Dedifferentiated amniotic fluid mesenchymal stem cell (primary cell): ENCODE measurements around the gene RASGRP2.
A peak's percentile ranks its signal among the peaks of the same experiment; 100 is the strongest.

Source experiments
- DNase-seq: peaks from one replicate; pipeline ENCODE4 v3.0.0-alpha.2; 2016; ENCODE audit errors: extremely low spot score

Gene RASGRP2

DNA sequence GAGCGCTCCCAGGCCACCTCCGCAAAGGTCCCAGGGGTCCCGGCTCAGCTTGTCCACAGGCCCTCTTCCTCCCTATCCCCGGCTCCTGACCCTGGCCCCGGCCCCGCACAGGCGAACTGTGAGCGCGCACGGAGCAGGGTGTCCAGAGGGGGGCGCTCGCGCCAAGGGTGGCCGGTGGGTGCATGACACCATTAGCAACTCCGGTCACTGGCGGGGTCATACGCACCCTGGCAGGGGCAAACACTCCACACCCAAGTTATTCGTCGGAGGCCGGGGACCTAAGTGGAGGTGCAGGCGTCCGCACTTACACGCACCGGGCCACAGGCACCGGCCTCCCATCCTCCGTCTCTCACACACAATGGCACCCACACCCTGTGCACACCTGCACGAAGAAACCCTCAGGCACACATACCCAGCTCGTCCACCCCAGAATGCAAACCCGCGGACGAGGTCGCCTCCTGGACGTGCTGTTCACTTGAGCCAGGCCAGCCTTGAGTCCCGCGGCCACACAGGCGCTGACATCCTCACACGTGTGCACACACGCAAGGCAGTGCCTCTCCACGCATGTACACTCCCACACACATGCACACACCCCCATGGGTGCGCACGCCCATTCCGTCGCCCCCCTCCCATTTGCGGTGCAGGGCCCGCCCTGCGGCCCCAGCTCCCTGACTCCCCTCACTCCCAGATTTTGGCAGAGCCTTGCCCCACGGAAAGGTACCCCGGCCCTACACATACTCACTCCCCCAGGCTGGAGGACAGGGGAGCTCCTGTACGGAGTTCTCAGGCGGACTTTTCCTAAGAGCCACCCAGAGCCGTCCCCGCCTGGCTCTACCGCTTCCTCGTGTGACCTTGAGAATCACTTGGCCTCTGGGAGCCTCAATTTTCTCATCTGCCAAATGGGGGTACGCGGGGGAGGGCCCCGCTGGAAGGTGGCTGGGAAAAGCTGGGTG is at the start of gene RASGRP2:
TSS of gene RASGRP2 (minus strand) at position 552 of the 953 bp plus-strand sequence. CDS start 1,276 bp downstream, outside the sequence.
- DNase-seq, result no peak

DNA sequence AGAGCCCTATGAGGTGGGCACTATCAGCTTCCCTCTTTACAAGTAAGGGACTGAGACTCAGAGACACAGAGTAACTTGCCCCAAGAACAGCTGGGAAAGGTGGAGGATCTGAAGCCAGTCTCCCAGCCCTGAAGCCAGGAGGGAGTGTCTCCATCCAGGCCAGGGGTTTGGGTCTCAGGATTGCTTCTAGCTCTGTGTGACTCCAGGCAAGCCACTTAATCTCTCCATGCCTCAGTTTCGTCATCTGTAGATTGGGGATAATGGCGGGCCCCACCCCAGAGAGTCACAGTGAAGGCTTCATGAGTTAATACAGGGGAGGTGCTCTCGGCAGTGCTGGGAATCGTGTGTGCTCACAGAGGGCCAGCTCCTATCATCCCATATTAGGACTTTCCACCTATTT is 48.5 kb upstream of the RASGRP2 start:
- no peak for DNase-seq

- no peak for DNase-seq
Observed at GRCh38 chr11:64791781-64792291, 47.9 kb upstream of the RASGRP2 start.

DNA sequence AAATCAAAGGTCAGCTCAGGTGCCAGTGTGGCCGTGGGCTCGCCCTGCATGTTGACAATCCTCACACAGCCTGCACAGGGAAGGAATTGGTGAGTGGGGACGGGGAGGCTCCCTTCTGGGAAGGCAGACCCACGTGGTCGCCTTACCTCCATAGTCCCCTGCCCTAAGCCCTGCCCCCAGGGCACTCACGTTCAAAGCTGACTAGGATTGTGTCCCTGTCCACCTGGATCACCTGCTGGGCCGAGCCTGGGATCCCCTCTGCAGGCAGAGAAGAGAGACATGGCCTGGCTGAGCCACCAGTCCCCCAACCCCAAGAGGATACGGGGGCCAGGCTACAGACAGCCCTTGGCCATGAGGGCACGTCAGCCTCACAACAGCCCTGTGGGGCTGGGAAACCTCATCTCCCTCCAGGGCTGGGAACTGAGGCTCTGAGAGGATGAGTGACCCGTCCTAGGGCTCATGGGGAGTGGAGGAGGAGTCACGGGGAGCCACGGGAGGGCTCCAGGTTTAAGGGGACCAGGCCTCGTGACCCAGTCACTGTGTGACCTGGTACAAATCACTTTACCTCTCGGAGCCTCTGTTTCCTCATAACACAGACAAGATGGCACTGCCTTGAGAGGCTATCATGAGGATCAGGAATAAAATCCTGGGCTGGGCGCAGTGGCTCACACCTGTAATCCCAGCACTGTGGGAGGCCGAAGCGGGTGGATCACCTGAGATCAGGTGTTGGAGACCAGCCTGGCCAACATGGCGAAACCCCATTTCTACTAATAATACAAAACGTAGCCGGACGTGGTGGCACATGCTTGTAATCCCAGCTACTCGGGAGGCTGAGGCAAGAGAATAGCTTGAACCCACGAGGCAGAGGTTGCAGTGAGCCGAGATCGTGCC is 46.5 kb upstream of the RASGRP2 start:
- DNase-seq, result no peak

- DNase-seq, result no peak
Observed at GRCh38 chr11:64789331-64790204, 45.6 kb upstream of the RASGRP2 start.

DNA sequence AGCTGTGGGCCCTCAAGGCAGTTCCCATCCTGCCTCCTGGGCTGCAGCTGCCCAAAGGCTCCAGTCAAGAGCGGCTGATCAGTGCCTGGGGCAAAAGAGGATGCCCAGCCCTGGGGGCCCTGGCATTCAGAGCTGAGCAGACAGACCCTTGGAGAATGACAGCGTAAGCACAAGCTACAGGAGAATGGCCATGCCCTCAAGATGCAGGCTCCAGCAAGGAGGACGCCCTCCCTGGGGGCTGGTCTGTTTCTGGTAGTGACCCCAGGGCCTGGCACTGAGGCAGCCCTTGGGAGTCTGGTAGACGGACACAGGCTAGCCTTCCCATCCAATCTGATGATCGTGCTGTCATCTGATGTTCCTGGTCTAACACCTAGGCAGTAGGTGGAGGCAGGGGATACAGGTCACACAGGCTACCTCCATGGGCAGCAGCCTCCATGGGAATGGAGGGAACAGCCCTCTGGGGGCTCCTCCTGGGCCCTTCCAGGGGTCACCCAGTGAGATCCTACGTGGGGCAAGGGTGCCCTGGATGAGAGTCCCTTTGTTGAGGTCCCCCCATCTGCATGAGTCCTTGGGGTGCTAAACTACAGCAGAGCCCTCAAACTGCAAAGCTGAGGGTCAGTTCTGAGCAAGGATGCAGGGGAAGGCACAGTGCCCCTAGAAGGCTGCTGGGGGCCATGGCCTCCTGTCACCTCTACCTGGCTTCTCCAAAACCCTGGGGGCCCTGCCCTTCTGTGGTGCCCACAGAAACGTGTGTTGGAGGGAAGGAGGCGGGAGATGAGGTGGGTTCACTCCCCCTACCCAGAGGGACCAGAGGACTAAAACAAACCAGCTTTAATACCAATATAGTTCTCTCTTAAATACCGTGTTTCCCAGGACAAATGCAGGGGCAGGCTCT is 44.6 kb upstream of the RASGRP2 start:
- DNase-seq, result no peak

DNA sequence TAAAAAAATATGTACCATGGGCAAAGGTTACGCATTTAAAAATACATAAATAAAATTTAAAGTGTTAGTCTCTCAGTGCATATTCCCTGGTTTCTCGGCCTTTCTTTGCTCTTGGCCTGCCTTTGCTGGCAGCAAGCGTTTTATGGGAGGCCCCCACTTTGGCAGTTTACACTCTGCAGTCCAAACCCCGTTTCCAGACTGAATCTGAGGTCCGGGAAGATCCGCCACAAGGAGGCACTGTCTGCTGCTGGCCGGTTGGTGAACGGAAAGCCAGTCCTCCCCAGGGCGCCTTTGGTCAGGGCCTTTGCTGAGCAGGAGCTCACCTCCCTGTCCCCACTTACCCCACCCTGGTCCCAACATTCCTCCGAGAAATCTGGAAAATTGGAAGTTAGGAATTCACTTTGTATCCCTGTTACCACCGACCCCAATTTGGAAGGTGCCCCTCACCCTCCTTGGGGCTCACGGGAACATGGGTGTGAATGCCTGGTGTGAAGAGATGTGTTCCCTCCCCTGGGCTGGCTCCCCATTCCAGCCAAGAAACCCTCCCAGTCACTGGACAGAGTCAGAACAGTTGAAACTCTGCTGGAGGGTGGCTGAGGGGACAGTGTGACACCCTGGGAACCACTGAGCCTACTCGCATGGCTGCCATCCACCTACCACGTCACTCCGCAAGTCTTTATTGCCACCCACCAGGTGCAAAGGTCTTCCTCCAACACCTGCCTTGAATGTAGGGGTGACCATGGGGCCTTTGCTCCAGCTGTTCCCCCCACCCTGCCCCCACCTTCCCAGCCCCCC is 43.8 kb upstream of the RASGRP2 start:
- no peak for DNase-seq

DNA sequence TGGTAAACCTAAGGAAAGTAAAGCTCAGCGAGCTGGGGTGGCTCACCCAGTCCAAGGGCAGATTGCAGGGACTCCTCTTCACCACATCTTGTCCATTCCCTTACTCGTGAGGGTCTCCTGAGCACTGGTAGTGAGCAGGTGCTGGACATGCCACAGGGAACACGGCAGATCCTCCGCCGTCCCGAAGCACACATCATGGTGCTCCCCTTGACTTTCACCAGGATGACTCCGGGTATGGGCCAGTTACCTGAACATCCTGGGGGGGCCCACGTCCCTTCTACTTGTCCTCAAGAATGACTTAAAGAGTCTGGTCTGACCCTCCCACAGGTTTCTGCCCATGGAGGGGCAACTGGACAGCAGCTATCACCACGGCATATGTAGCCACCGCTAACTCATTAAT is 42.4 kb upstream of the RASGRP2 start:
- DNase-seq, result no peak

DNA sequence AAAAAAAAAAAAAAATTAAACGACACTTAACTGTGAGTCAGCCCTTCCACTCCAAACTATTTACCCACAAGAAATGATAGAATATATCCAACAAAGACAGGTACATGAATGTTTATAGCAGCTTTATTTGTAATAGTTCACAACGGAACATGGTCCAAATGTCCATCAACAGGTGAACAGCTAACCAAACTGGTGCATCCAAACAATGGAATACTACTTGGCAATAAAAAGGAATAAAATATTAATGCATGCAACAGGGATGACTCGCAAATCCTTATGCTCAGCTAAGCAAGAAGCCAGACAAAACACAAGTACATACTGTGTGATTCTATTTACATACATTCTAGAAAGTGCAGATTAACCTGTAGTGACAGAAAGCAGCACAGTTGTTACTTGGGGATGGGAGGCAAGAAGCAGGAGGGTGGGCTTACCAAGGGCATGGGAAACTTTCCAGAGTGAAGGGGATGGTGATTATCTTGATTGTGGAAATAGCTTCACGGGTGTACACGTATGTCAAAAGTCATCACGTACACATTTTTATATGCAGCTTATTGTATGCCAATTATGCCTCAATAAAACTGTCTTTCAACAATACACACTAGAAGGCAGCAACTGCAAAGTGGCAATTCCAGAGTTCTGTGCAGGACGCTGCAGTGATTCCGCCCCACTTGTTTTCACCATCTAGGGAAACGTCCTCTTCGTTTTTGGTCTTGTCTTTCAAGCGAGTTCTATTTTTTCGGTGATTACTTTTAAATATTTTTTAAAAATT is 41.1 kb upstream of the RASGRP2 start:
- DNase-seq, result no peak

DNA sequence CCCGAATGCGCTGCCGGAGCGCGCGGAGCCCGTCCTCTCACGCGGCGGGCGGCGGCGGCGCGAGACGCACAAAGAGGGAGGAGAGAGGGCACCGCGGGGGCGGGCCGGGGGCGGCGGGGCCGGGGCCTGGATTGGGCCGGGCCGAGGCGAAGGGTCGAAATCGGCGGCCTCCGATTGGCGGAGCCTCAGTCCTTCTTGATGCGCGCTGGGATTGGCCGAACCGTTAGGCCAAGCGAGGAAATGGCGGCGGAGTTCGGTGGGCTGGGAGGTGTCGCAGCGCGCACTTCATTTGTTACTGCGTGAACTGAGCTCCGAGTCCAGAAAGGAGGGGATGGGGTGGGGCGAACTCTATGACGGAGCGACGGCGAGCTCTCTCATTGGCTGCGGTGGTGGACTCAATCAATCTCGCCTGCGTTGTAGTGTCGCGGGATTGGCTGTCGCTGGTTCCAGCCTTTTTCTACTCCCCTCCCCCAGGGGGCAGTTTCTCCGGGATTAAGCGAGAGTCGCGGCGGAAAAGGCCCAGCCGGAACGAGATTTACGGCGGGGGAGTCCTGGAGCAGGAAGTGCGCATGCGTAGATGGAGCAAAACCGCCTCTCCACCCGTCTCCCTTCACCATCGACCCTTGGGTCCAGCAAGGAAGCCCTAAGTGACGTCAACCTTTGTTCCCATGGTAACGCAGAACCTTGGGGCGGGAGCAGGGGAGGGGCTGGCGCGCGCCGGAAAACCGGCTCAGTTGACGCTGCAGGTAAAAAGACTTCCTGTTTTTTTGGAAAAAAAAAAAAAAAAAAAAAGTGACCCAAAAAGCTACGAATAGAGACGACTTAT is 34.7 kb upstream of the RASGRP2 start, which contains the start of gene SF1:
TSS of gene SF1 (minus strand) at position 70 of the 826 bp plus-strand sequence. CDS start 150 bp downstream, outside the sequence.
- peak; percentile 100 for DNase-seq

DNA sequence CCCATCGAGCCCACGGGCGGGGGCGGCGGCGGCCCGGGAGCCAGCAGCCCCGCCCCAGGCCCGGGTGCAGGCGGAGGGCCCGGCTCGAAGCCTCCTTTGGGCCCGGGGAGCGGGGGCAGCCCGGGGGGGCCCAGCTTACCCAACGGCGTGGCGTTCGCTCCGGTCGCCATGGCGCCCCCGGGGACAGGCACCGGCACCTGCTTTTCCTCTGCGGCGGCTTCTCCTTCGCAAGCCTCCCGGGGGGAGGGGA is 34.2 kb upstream of the RASGRP2 start:
- no peak for DNase-seq

- peak; percentile 63 for DNase-seq
Observed at GRCh38 chr11:64777449-64778222, 33.7 kb upstream of the RASGRP2 start.

DNA sequence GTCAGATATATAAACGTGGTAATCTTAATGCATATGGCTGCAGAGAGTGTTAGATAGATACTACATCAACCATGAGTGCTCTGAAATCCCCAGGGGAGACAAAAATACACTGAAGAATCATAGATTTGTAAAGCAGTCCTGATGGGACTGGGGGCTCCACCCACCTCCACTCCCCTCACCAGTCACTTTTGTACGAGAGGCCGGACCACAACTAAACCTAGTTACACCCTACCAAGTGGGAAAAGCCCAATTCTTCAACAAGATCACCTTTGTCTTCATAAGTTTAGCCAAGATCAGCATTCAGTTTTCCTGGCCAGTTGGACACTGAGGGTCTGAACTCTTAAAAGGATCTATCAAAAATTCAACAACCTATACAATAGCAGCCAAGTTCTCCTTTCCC is 32.9 kb upstream of the RASGRP2 start:
- no peak for DNase-seq

GRCh38 chr11:64776425-64776824 is 32.5 kb upstream of the RASGRP2 start:
- no peak for DNase-seq

GRCh38 chr11:64774144-64774543 is 30.2 kb upstream of the RASGRP2 start:
- DNase-seq, result no peak

GRCh38 chr11:64772303-64773018 is 28.5 kb upstream of the RASGRP2 start:
- no peak for DNase-seq
